Common myeloid progenitor, CD34-positive (primary cell): ENCODE results near the gene BBC3.

ENCODE experiments used
- CTCF ChIA-PET: fragments of 350-600 bp; sonication (Branson Sonifier 250); formaldehyde crosslinking; loops from one replicate; lab custom pipeline; 2021; ENCODE audit warnings: antibody characterized with exemption; lab: Charles Lee
- POLR2A ChIA-PET: fragments of 350-600 bp; sonication (Branson Sonifier 250); formaldehyde crosslinking; loops from one replicate; lab custom pipeline; 2021; ENCODE audit warnings: antibody characterized with exemption; lab: Charles Lee
- DNase-seq, 3 donors: peaks; one replicate each; pipeline versions ENCODE4 v3.0.0 to v3.0.0-alpha.2; 2013
- H3K27ac ChIP-seq, 2 experiments: 1 replicate in 1 of 2; 2 replicates in 1 of 2; pipeline ENCODE4 v1.7.0; 2013; ENCODE audit warnings: inconsistent platforms in 2 of 2, low read length in 2 of 2, mild to moderate bottlenecking in 2 of 2, low read depth in 1 of 2, moderate library complexity in 1 of 2; ENCODE audit not compliant: severe bottlenecking in 2 of 2, insufficient read depth in 1 of 2, poor library complexity in 1 of 2
- H3K27me3 ChIP-seq, 5 experiments: replicated peaks in 2 of 5; 1 replicate in 3 of 5; 2 replicates in 2 of 5; pipeline versions ENCODE4 v1.6.1 to v1.7.0; 2013; ENCODE audit warnings: low read length in 4 of 5, mild to moderate bottlenecking in 2 of 5, moderate library complexity in 2 of 5, inconsistent platforms in 1 of 5; ENCODE audit not compliant: insufficient read depth in 5 of 5, control insufficient read depth in 4 of 5
- H3K36me3 ChIP-seq, 4 experiments: 1 replicate in 2 of 4; 2 replicates in 2 of 4; pipeline versions ENCODE4 v1.6.1 to v1.7.0; 2013; ENCODE audit warnings: low read length in 3 of 4, control low read depth in 1 of 4, mild to moderate bottlenecking in 1 of 4; ENCODE audit not compliant: control insufficient read depth in 4 of 4, insufficient read depth in 4 of 4
- H3K4me1 ChIP-seq, 4 experiments: 1 replicate in 3 of 4; 2 replicates in 1 of 4; pipeline versions ENCODE4 v1.6.1 to v1.7.1; 2013; ENCODE audit warnings: low read length in 3 of 4, mild to moderate bottlenecking in 3 of 4, control low read depth in 1 of 4, inconsistent platforms in 1 of 4, moderate library complexity in 1 of 4; ENCODE audit not compliant: control insufficient read depth in 4 of 4, insufficient read depth in 4 of 4; ENCODE audit errors: control extremely low read depth in 1 of 4
- H3K4me3 ChIP-seq, 7 experiments: 1 replicate in 4 of 7; 2 replicates in 3 of 7; pipeline versions ENCODE4 v1.5.1 to v1.7.0; 2013; ENCODE audit warnings: mild to moderate bottlenecking in 7 of 7, low read length in 6 of 7, moderate library complexity in 6 of 7, inconsistent platforms in 2 of 7, low read depth in 2 of 7, control low read depth in 1 of 7; ENCODE audit not compliant: insufficient read depth in 4 of 7, control insufficient read depth in 1 of 7; ENCODE audit errors: extremely low read depth in 1 of 7
- H3K9me3 ChIP-seq, 5 experiments: 1 replicate in 4 of 5; 2 replicates in 1 of 5; pipeline versions ENCODE4 v1.6.1 to v1.7.1; 2013; ENCODE audit warnings: low read length in 4 of 5, mild to moderate bottlenecking in 2 of 5, inconsistent platforms in 1 of 5, low read depth in 1 of 5, moderate library complexity in 1 of 5; ENCODE audit not compliant: control insufficient read depth in 4 of 5, insufficient read depth in 2 of 5; ENCODE audit errors: control extremely low read depth in 1 of 5
- WGBS: methylation state at CpG from one replicate; pipeline ENCODE4 v1.1.5; 2013; ENCODE audit not compliant: insufficient coverage; 5-methylcytosine and 5-hydroxymethylcytosine counted together

The BBC3 gene

GRCh38 chr19:47258434-47258833 is 27.4 kb upstream of the BBC3 start:
- H3K36me3 ChIP-seq = peaks cover 6 to 41% (median 29%) of the 10 kb centered on the region in 4 experiments
- no peaks in the 10 kb centered on the region for H3K9me3 ChIP-seq
- ChIA-PET POLR2A (no interaction called here), CTCF (no interaction called here)
- peak overlapping the region in 1 of 2 experiments; percentile 80 for H3K27ac ChIP-seq
- H3K27me3 ChIP-seq = no peaks in the 10 kb centered on the region
- peak overlapping the region in 1 of 7 experiments; percentile 13 for H3K4me3 ChIP-seq
- H3K4me1 ChIP-seq = peaks cover 4 to 19% (median 15%) of the 10 kb centered on the region in 4 experiments
- 96% methylated on average over 7 of the region's 9 CpGs for WGBS
- no peak for DNase-seq

GRCh38 chr19:47257411-47258169 is 26.6 kb upstream of the BBC3 start:
- DNase-seq = peak in 2 of 3 donors; percentile 51 to 53
- 11% methylated on average over 28 of the region's 29 CpGs for WGBS

DNA sequence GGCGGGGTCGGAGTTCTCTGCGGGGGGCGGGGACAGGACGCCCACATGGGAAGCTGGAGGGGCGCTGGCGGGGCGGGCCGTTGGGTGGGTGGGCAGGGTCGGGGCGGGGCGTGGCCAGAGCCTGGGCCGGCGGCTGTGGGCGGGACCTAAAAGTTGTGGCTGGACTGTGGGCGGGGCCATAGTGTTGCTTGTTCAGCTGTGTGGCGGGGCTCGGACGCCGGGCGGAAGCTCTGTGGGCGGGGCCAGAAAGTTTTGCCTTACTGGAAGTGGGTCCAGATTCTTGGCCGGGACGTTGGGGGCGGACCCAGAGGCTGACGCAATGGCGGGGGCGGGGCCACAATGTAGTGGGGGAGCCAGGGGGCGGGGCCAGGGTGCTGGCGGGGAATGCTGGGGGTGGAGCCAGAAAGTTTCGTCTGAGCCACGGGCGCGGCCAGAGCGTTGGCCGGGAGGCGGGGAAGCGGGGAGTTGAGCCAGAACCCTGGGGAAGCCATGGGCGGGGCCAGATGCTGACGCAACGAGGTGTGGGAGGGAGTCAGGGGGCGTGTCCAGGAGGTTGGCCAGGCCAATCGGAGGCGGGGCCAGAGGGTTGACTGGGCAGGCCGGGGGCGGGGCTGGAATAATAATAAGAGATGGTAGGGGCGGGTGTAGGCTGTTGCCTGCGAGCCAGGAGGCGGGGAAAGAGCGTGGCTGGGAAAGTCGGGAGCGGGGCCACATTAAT is 25.9 kb upstream of the BBC3 start:
- ChIA-PET CTCF (interaction anchor here (1.0 to 4.7 kb wide), 4 partner anchors 11 to 46 kb away, joined by 3 to 49 read pairs (median 10); no protein-coding TSS in a partner anchor), POLR2A (interaction anchor here (0.5 to 2.0 kb wide), 10 partner anchors 9 to 343 kb away, joined by 3 to 25 read pairs (median 4); partner anchors contain the start of genes INAFM1 and ZC3H4)
- Histone ChIP-seq H3K27ac (peak overlapping the region; percentile 83 to 93), H3K4me1 (peaks cover 4 to 19% (median 15%) of the 10 kb centered on the region in 4 experiments), H3K36me3 (peaks cover 3 to 31% (median 26%) of the 10 kb centered on the region in 4 experiments), H3K4me3 (peak overlapping the region; percentile 27 to 81 (median 72)), H3K27me3 (no peaks in the 10 kb centered on the region), H3K9me3 (no peaks in the 10 kb centered on the region)
- WGBS = 0% methylated on average over 27 of the region's 52 CpGs
- peak; percentile 97 to 99 (median 99) for DNase-seq

More at GRCh38 chr19:47257411-47258169, 26.6 kb upstream of the BBC3 start:
- ChIA-PET POLR2A (interaction anchor here (0.7 to 2.0 kb wide), 2 partner anchors 15 to 32 kb away, joined by 3 to 25 read pairs; partner anchors contain the start of gene INAFM1), CTCF (interaction anchor here (1.0 to 4.7 kb wide), 3 partner anchors 11 to 31 kb away, joined by 3 to 49 read pairs (median 12); no protein-coding TSS in a partner anchor)
- H3K27me3 ChIP-seq = no peaks in the 10 kb centered on the region
- peaks cover 4 to 19% (median 15%) of the 10 kb centered on the region in 4 experiments for H3K4me1 ChIP-seq
- no peaks in the 10 kb centered on the region for H3K9me3 ChIP-seq
- peak overlapping the region; percentile 27 to 81 (median 72) for H3K4me3 ChIP-seq
- peak overlapping the region in 1 of 2 experiments; percentile 80 for H3K27ac ChIP-seq
- peaks cover 6 to 35% (median 29%) of the 10 kb centered on the region in 4 experiments for H3K36me3 ChIP-seq

DNA sequence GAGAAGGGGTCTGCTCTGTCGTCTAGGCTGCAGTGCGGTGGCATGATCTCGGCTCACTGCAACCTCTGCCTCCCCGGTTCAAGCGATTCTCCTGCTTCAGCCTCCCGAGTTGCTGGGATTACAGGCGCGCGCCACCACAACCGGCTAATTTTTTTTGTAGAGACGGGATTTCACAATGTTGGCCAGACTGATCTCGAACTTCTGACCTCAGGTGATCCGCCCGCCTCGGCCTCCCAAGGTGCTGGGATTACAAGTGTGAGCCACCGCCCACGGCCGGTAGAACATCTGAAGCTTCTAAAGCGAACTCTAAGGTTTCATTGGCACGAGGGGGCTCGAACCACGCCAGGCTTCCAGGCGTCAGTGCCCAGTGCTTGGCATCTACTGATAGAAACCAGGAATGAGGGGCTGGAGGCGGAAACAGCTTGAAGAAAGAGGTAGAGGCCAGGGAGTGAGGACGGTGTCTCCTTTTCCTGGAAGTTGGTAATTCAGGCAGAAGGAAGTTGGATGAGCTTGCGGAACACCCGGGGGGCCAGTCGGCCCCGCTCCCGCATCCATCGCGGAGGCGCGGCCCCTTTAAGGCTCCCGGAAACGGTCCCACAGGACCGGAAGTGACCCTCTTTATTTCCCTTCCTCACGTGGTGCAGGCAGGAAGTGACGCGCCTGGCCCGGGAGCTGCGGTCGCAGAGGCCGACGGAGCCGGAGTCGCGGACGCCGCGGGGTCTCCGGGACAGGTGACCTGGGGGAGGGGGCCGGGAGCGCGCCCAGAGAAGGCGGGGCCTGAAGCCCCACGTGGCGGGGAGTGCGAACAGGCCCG is 25.1 kb upstream of the BBC3 start, which contains the start of gene CCDC9:
CCDC9 (plus strand) TSS at position 647 of the 814 bp plus-strand sequence. CDS start 1,876 bp downstream, outside the sequence.
- POLR2A ChIA-PET = interaction anchor here (0.5 to 2.0 kb wide), 10 partner anchors 8 to 342 kb away, joined by 3 to 25 read pairs (median 4); partner anchors contain the start of genes INAFM1 and ZC3H4
- WGBS = 24% methylated on average over 52 of the region's 60 CpGs
- Histone ChIP-seq H3K9me3 (no peaks in the 10 kb centered on the region), H3K4me1 (peaks cover 4 to 19% (median 15%) of the 10 kb centered on the region in 4 experiments), H3K4me3 (peak within 1 kb of the TSS; percentile 50 to 81 (median 72)), H3K27me3 (no peaks in the 10 kb centered on the region), H3K27ac (peak within 1 kb of the TSS; percentile 83 to 93), H3K36me3 (peaks cover 2 to 28% (median 23%) of the 10 kb centered on the region in 4 experiments)
- DNase-seq = peak; percentile 97 to 98 (median 98)
- CTCF ChIA-PET = interaction anchor here (0.6 to 4.7 kb wide), 5 partner anchors 10 to 45 kb away, joined by 3 to 49 read pairs (median 7); no protein-coding TSS in a partner anchor

DNA sequence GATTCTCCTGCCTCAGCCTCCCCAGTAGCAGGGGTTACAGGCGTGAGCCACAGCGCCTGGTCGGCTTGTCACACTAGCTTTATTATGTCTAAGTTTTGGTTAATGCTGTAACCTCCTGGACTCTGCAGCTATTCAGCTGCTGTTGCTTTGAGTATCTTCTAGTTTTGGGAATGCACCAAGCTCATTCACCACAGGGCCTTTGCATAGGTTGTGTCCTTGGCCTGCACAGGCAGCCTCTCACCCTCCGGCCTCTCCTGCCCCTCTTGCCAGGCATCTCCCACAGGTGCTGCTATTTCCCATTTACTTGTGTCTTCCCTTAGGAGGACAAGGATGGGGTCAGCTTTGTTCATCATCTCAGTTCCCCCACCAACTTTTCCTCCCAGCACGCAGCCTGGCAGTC is 23.0 kb upstream of the BBC3 start:
- H3K27ac ChIP-seq = no peak overlapping the region
- 100% methylated on average over 4 of the region's 5 CpGs for WGBS

GRCh38 chr19:47253467-47253881 is 22.5 kb upstream of the BBC3 start:
- DNase-seq = no peak
- H3K27ac ChIP-seq = no peak overlapping the region
- peaks cover 0 to 2% (median under 1%) of the 10 kb centered on the region in 4 experiments for H3K36me3 ChIP-seq
- peaks cover 4 to 19% (median 15%) of the 10 kb centered on the region in 4 experiments for H3K4me1 ChIP-seq
- H3K4me3 ChIP-seq = no peak overlapping the region
- CTCF ChIA-PET = interaction anchor here (0.5 to 4.7 kb wide), 4 partner anchors 7 to 152 kb away, joined by 3 to 49 read pairs (median 4); no protein-coding TSS in a partner anchor
- no peaks in the 10 kb centered on the region for H3K27me3 ChIP-seq
- WGBS = 100% methylated on average over 1 of the region's 3 CpGs
- no peaks in the 10 kb centered on the region for H3K9me3 ChIP-seq
- POLR2A ChIA-PET = no interaction called here

More for the DNA sequence above, 23.0 kb upstream of the BBC3 start:
- Histone ChIP-seq H3K4me1 (peaks cover 4 to 19% (median 15%) of the 10 kb centered on the region in 4 experiments), H3K9me3 (no peaks in the 10 kb centered on the region), H3K4me3 (no peak overlapping the region), H3K36me3 (peaks cover under 1 to 7% (median 3%) of the 10 kb centered on the region in 4 experiments), H3K27me3 (no peaks in the 10 kb centered on the region)
- ChIA-PET CTCF (interaction anchor here (0.7 to 4.7 kb wide), 3 partner anchors 8 to 43 kb away, joined by 3 to 49 read pairs (median 5); no protein-coding TSS in a partner anchor), POLR2A (no interaction called here)
- DNase-seq = no peak
